ENCODE data around the gene DRC7. TPM values are rescaled to one million over a fixed set of nuclear protein-coding genes. Genes with fewer than 3 reads are reported as not detected.
A peak's percentile ranks its signal among the peaks of the same experiment; 100 is the strongest.

The DRC7 gene
- total RNA-seq, 4 donors from 2014 or later = 0.22 to 2.1 TPM; not detected in 2

DNA sequence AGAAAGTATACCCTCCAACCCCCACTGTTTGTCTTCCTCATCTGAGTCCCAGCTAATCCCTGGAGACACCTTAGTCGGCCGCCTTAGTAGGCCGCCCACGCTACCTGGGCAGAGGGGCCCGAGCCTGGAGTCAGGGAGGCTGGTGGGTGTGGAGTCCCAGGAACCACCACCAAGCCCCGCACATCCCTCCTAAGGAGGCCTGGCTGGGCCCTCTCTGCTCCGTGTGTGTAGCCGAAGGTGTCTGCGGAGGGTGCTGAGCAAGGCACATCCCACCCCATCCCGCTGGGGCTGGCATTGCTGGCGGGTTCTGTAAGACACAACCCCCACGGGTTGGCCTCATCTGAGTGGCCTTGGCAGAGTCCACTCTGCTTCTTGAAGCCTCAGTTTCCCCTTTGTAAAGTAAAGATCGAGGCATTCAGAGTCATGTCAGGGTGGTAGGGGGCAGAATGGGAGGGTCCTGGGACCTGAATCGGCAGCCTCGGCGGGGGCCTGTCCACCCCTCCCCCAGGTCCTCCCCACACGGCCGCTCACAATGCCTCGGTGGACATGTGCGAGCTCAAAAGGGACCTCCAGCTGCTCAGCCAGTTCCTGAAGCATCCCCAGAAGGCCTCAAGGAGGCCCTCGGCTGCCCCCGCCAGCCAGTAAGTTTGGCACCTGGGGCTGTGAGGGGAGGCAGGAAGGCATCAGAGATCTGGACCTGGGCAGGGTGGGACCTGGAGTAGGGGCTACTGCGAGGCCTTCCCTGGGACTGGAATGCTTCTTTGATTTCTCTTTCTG is 41.7 kb upstream of the DRC7 start:
- no peak for DNase-seq (ENCODE audit: low spot score in 2 of 2)
- peaks cover 0 to 9% (median 4%) of the 10 kb centered on the region in 4 donors for H3K4me1 ChIP-seq
- H3K36me3 ChIP-seq = peaks cover 0 to 3% (median 0%) of the 10 kb centered on the region in 3 donors
- 86 to 87% methylated on average over 19 of the region's 23 CpGs for WGBS, 2 donors
- no peaks in the 10 kb centered on the region for H3K27me3 ChIP-seq
- no peak for TF ChIP-seq EP300 (IDR thresholded peaks at IDR 0.05)
- TF ChIP-seq POLR2A (IDR thresholded peaks at IDR 0.05) = no peak
- TF ChIP-seq, protein P1, sequence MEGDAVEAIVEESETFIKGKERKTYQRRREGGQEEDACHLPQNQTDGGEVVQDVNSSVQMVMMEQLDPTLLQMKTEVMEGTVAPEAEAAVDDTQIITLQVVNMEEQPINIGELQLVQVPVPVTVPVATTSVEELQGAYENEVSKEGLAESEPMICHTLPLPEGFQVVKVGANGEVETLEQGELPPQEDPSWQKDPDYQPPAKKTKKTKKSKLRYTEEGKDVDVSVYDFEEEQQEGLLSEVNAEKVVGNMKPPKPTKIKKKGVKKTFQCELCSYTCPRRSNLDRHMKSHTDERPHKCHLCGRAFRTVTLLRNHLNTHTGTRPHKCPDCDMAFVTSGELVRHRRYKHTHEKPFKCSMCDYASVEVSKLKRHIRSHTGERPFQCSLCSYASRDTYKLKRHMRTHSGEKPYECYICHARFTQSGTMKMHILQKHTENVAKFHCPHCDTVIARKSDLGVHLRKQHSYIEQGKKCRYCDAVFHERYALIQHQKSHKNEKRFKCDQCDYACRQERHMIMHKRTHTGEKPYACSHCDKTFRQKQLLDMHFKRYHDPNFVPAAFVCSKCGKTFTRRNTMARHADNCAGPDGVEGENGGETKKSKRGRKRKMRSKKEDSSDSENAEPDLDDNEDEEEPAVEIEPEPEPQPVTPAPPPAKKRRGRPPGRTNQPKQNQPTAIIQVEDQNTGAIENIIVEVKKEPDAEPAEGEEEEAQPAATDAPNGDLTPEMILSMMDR (IDR thresholded peaks at IDR 0.05) = no peak
- H3K4me3 ChIP-seq = no peak overlapping the region
- no peak overlapping the region for H3K27ac ChIP-seq
- H3K9me3 ChIP-seq = no peaks in the 10 kb centered on the region

DNA sequence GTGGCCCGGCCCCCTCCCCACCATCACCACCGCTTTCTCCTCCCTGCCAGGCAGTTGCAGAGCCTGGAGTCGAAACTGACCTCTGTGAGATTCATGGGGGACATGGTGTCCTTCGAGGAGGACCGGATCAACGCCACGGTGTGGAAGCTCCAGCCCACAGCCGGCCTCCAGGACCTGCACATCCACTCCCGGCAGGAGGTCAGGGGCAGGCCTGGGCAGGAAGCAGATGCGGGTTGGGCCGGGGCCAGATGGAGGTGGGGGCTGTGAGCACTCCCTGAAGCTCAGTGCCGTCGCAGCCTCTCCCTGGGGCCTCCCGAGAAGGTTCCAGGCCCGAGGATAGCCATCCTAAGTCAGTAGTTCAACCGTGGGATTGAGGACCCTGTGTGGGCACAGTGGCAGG is 40.7 kb upstream of the DRC7 start:
- peaks cover 0 to 3% (median 3%) of the 10 kb centered on the region in 3 donors for H3K36me3 ChIP-seq
- H3K9me3 ChIP-seq = no peaks in the 10 kb centered on the region
- DNase-seq (ENCODE audit: low spot score in 2 of 2) = no peak
- no peak overlapping the region for H3K4me3 ChIP-seq
- WGBS, 2 donors = 34 to 41% methylated on average over 16 of the region's 16 CpGs
- H3K27ac ChIP-seq = peak overlapping the region in 2 of 4 donors; percentile 17 to 24
- TF ChIP-seq, protein P1 (IDR thresholded peaks at IDR 0.05) = no peak
- H3K4me1 ChIP-seq = peaks cover 0 to 4% (median 0%) of the 10 kb centered on the region in 4 donors
- no peaks in the 10 kb centered on the region for H3K27me3 ChIP-seq

DNA sequence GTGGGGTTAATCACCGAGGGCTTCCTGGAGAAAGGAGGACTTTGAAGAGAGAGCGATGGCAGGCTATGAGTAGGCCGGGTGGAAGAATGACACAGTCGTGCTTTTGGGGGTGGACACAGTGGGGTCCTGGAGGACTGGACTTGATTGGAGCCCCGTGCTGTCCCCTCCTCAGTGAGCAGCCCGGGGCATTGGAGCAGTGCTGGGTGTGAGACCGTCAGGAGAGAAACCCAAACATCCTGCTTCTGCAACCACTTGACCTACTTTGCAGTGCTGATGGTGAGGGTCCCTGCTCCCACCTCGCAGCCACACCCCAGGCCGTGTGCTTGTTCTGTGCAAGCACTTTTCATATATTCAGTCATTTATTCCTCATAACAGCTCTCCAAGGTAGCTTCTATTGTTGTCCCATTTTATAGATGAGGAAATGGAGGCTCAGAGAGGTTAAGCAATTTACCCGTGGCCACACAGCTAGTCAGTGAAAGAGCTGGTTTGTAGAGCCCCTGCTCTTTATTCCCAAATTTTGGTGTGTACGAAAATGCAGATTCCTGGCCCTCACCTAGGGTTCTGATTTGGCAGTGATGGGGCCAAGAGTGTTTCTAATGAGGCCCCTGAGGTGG is 38.2 kb upstream of the DRC7 start:
- TF ChIP-seq, protein P1 (IDR thresholded peaks at IDR 0.05) = no peak
- Histone ChIP-seq H3K27me3 (no peaks in the 10 kb centered on the region), H3K4me1 (no peaks in the 10 kb centered on the region), H3K36me3 (peaks cover 0 to 26% (median 3%) of the 10 kb centered on the region in 3 donors), H3K4me3 (no peak overlapping the region), H3K27ac (no peak overlapping the region), H3K9me3 (no peaks in the 10 kb centered on the region)
- 78 to 85% methylated on average over 11 of the region's 11 CpGs for WGBS, 2 donors
- DNase-seq (ENCODE audit: low spot score in 2 of 2) = no peak

DNA sequence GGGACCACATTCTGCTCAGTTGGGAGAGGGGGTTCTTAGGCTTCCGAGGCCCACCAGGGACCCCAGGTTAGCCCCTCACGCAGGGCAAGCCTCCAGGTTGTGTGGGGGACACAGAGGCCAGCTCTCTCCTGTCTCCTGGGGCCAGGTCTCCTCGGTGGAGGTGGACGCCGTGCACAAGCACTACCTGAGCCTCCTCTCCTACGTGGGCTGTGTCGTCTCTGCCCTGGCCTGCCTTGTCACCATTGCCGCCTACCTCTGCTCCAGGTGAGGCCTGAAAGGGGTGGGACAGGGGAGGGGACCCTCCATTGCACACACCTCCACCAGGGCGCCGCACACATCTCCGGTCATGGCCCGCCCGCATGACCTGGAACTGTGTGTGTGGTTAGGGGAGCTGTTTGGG is 37.4 kb upstream of the DRC7 start:
- DNase-seq (ENCODE audit: low spot score in 2 of 2) = no peak
- TF ChIP-seq POLR2A (IDR thresholded peaks at IDR 0.05) (no peak), EP300 (IDR thresholded peaks at IDR 0.05) (no peak)
- TF ChIP-seq, protein P1 (IDR thresholded peaks at IDR 0.05) = no peak
- no peaks in the 10 kb centered on the region for H3K27me3 ChIP-seq
- H3K27ac ChIP-seq = no peak overlapping the region
- H3K36me3 ChIP-seq = peaks cover 0 to 34% (median 3%) of the 10 kb centered on the region in 3 donors
- whole genome bisulfite sequencing, 2 donors = 80 to 97% methylated on average over 7 to 13 of the region's 13 CpGs
- no peak overlapping the region for H3K4me3 ChIP-seq
- no peaks in the 10 kb centered on the region for H3K9me3 ChIP-seq
- no peaks in the 10 kb centered on the region for H3K4me1 ChIP-seq

DNA sequence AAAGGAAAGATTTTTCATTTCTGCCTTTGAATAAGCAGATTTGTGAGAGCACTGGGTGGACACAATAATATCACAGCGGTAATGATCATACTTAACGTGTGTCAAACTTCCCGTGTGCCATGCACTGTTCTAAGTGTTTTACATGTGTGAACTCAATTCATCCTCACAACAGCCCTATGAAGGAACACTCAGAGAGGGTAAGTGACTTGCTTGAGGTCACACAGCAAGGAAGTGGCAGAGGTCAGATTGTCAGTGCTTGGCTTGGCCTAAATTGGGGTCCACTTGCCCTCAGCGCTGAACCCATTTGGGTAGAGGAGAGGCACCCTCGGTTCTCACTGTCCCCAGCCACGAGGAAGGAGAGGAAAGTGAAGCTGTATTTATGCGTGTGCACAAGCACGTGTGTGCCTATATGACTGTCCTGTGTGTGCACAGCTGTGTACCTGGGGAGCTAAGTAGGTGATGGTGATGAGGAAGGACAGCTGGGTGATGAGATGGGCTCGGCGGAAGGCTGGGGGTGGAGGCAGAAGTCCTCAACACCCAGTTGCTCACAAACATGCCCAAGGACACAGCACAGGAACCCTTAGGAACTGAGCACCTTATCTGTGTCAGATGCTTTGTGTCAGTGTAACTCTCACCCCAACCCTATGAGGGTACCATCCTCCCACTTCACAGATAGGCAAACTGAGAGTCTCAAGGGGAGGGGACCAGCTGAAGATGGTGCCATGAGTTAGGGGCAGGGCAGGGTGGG is 36.3 kb upstream of the DRC7 start:
- no peaks in the 10 kb centered on the region for H3K9me3 ChIP-seq
- DNase-seq (ENCODE audit: low spot score in 2 of 2) = no peak
- H3K36me3 ChIP-seq = peaks cover 0 to 42% (median 3%) of the 10 kb centered on the region in 3 donors
- TF ChIP-seq POLR2A (IDR thresholded peaks at IDR 0.05) (no peak), EP300 (IDR thresholded peaks at IDR 0.05) (no peak)
- TF ChIP-seq, protein P1 (IDR thresholded peaks at IDR 0.05) = no peak
- no peak overlapping the region for H3K4me3 ChIP-seq
- 78 to 88% methylated on average over 10 of the region's 10 CpGs for WGBS, 2 donors
- no peak overlapping the region for H3K27ac ChIP-seq
- no peaks in the 10 kb centered on the region for H3K4me1 ChIP-seq
- no peaks in the 10 kb centered on the region for H3K27me3 ChIP-seq
